Esophagus (tissue), 2 donors: ENCODE measurements around the gene CSF3. TPM values are rescaled to one million over a fixed set of nuclear protein-coding genes. Genes with fewer than 3 reads are reported as not detected.

Experiments used
- H3K27ac ChIP-seq, 2 donors: one replicate each; pipeline ENCODE4 v1.5.1; 2013; ENCODE audit warnings: low read depth in 2 of 2, mild to moderate bottlenecking in 2 of 2, inconsistent platforms in 1 of 2, low read length in 1 of 2, moderate library complexity in 1 of 2
- H3K27me3 ChIP-seq, 2 donors: one replicate each; pipeline ENCODE4 v1.6.1; 2013; ENCODE audit warnings: low read length in 2 of 2, control low read depth in 1 of 2, mild to moderate bottlenecking in 1 of 2; ENCODE audit not compliant: insufficient read depth in 2 of 2, control insufficient read depth in 1 of 2
- H3K36me3 ChIP-seq, 2 donors: one replicate each; pipeline ENCODE4 v1.6.1; 2013; ENCODE audit warnings: low read length in 1 of 2; ENCODE audit not compliant: control insufficient read depth in 2 of 2, insufficient read depth in 2 of 2
- H3K4me1 ChIP-seq, 2 donors: one replicate each; pipeline ENCODE4 v1.6.1; 2013; ENCODE audit warnings: low read length in 1 of 2; ENCODE audit not compliant: control insufficient read depth in 2 of 2, insufficient read depth in 2 of 2
- H3K4me3 ChIP-seq, 2 donors: one replicate each; pipeline ENCODE4 v1.5.1; 2013; ENCODE audit warnings: low read length in 2 of 2, mild to moderate bottlenecking in 2 of 2, low read depth in 1 of 2, moderate library complexity in 1 of 2
- H3K9me3 ChIP-seq, 2 donors: one replicate each; pipeline ENCODE4 v1.6.1; 2013; ENCODE audit warnings: mild to moderate bottlenecking in 2 of 2, low read depth in 1 of 2, low read length in 1 of 2, moderate library complexity in 1 of 2; ENCODE audit not compliant: control insufficient read depth in 2 of 2, insufficient read depth in 1 of 2
- WGBS, 2 donors: extraction: QIAGEN DNeasy Blood & Tissue Kit; methylation state at CpG; one replicate each; pipeline ENCODE4 v1.1.7; 2013; 5-methylcytosine and 5-hydroxymethylcytosine counted together
- polyA plus RNA-seq, 2 donors: library from polyadenylated mRNA; stranded (reverse); fragments of 200-250 nt; gene quantifications; one replicate each; pipeline ENCODE4 v1.2.3, GENCODE V29; 2013
- donor health status: healthy with polysubstance abuse.
- donor health status: Bipolar disorder and iron deficiency.

CSF3 gene
- polyA plus RNA-seq, 2 donors, result 0.26 to 0.29 TPM

- H3K36me3 ChIP-seq, result peaks cover 3 to 36% of the 10 kb centered on the region in 2 donors
- H3K4me1 ChIP-seq, result peaks cover 4 to 25% of the 10 kb centered on the region in 2 donors
- H3K4me3 ChIP-seq, result no peak overlapping the region
- 93 to 94% methylated on average over 9 of the region's 9 CpGs for WGBS, 2 donors
- H3K27me3 ChIP-seq, result no peaks in the 10 kb centered on the region
- no peak overlapping the region for H3K27ac ChIP-seq
- H3K9me3 ChIP-seq, result no peaks in the 10 kb centered on the region
Observed at GRCh38 chr17:40022497-40022896, 7.3 kb downstream of the CSF3 start.

GRCh38 chr17:40022961-40023541, 7.8 kb downstream of the CSF3 start:
- H3K27me3 ChIP-seq, result no peaks in the 10 kb centered on the region
- H3K4me3 ChIP-seq, result no peak overlapping the region
- no peaks in the 10 kb centered on the region for H3K9me3 ChIP-seq
- no peak overlapping the region for H3K27ac ChIP-seq
- H3K4me1 ChIP-seq, result peaks cover 4 to 24% of the 10 kb centered on the region in 2 donors
- WGBS, 2 donors, result 78 to 79% methylated on average over 19 of the region's 19 CpGs
- peaks cover 3 to 39% of the 10 kb centered on the region in 2 donors for H3K36me3 ChIP-seq

GRCh38 chr17:40023590-40024292, 8.5 kb downstream of the CSF3 start:
- Histone ChIP-seq H3K36me3 (peaks cover 3 to 40% of the 10 kb centered on the region in 2 donors), H3K27me3 (no peaks in the 10 kb centered on the region), H3K4me3 (no peak overlapping the region), H3K27ac (no peak overlapping the region), H3K4me1 (peaks cover 4 to 21% of the 10 kb centered on the region in 2 donors), H3K9me3 (no peaks in the 10 kb centered on the region)
- 54 to 65% methylated on average over 10 of the region's 10 CpGs for whole genome bisulfite sequencing, 2 donors

- Histone ChIP-seq H3K4me1 (peaks cover 4 to 21% of the 10 kb centered on the region in 2 donors), H3K4me3 (no peak overlapping the region), H3K9me3 (no peaks in the 10 kb centered on the region), H3K27me3 (no peaks in the 10 kb centered on the region), H3K27ac (no peak overlapping the region), H3K36me3 (peaks cover 0 to 40% of the 10 kb centered on the region in 2 donors)
- WGBS, 2 donors, result 85 to 88% methylated on average over 8 of the region's 8 CpGs
Observed at GRCh38 chr17:40024901-40025300, 9.7 kb downstream of the CSF3 start.

DNA sequence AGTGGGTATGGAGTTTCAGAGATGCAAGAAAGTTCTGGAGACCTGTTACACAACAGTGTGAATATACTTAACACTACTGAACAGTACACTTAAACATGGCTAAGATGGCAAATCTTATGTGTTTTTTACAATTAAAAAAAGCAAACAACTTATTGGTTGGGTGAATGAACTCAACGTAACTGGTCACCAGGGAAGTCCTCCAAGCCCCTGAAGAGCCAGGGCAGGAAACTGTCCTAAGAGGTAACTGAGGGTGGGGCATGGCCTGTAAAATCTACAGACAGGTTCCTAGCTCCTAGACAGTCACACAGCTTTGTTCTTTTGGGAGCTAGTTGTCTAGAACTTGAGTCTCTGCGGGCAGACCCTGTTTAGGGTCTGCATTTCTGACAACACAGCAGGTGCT, 10.3 kb downstream of the CSF3 start:
- H3K9me3 ChIP-seq, result no peaks in the 10 kb centered on the region
- 69 to 78% methylated on average over 2 of the region's 2 CpGs for WGBS, 2 donors
- H3K4me1 ChIP-seq, result peaks cover 4 to 21% of the 10 kb centered on the region in 2 donors
- H3K27ac ChIP-seq, result peak overlapping the region in 1 of 2 donors; percentile 40
- H3K27me3 ChIP-seq, result no peaks in the 10 kb centered on the region
- H3K4me3 ChIP-seq, result no peak overlapping the region
- H3K36me3 ChIP-seq, result peaks cover 0 to 37% of the 10 kb centered on the region in 2 donors

- WGBS, 2 donors, result 46 to 61% methylated on average over 22 of the region's 22 CpGs
- H3K4me3 ChIP-seq, result no peak overlapping the region
- H3K27ac ChIP-seq, result peak overlapping the region; percentile 16 to 54
- H3K36me3 ChIP-seq, result peaks cover 0 to 41% of the 10 kb centered on the region in 2 donors
- H3K4me1 ChIP-seq, result peaks cover 4 to 21% of the 10 kb centered on the region in 2 donors
- H3K27me3 ChIP-seq, result no peaks in the 10 kb centered on the region
- H3K9me3 ChIP-seq, result no peaks in the 10 kb centered on the region
Observed at GRCh38 chr17:40025991-40026815, 11.0 kb downstream of the CSF3 start.

- Histone ChIP-seq H3K36me3 (peaks cover 2 to 48% of the 10 kb centered on the region in 2 donors), H3K9me3 (no peaks in the 10 kb centered on the region), H3K4me1 (peaks cover 4 to 13% of the 10 kb centered on the region in 2 donors), H3K27ac (peak overlapping the region; percentile 16 to 54), H3K4me3 (no peak overlapping the region), H3K27me3 (no peaks in the 10 kb centered on the region)
- WGBS, 2 donors, result 29 to 34% methylated on average over 33 of the region's 33 CpGs
Observed at GRCh38 chr17:40026816-40027613, 11.8 kb downstream of the CSF3 start.

GRCh38 chr17:40027614-40028012, 12.4 kb downstream of the CSF3 start:
- Histone ChIP-seq H3K4me1 (peaks cover 4 to 12% of the 10 kb centered on the region in 2 donors), H3K4me3 (no peak overlapping the region), H3K27ac (peak overlapping the region in 1 of 2 donors; percentile 17), H3K36me3 (peaks cover 7 to 44% of the 10 kb centered on the region in 2 donors), H3K27me3 (no peaks in the 10 kb centered on the region), H3K9me3 (no peaks in the 10 kb centered on the region)
- WGBS, 2 donors, result 77 to 81% methylated on average over 5 of the region's 5 CpGs

DNA sequence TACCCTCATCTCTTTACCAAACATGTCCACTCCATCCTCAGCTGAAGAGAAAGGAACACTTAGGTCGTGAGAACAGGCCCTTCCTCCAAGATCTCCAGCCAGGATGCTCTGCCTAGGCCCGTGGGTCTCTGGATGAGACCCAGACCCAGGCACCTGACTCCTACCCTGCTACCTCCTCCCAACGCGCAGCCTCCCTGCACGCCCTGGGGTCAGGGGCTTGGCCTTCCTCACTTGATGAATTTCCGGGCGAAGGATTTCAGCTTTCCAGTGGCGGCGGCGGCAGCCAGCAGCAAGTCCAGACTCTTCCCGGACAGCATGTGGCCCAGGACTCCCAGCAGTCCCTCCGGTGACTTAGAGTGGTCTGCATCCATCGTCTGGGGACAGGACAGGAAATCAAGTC, 13.4 kb downstream of the CSF3 start:
- 86 to 91% methylated on average over 13 of the region's 13 CpGs for WGBS, 2 donors
- Histone ChIP-seq H3K9me3 (no peaks in the 10 kb centered on the region), H3K4me3 (no peak overlapping the region), H3K4me1 (peaks cover 7 to 8% of the 10 kb centered on the region in 2 donors), H3K27me3 (no peaks in the 10 kb centered on the region), H3K27ac (no peak overlapping the region), H3K36me3 (peaks cover 13 to 40% of the 10 kb centered on the region in 2 donors)
